WTC11 (cell line): ENCODE measurements around the gene NEK6. TPM values are rescaled to one million over a fixed set of nuclear protein-coding genes. Genes with fewer than 3 reads are reported as not detected.

Source experiments
- ATAC-seq: fragments of 200-7000 bp; cut with Tn5 transposase; 2 replicates; pipeline ENCODE4 v1.10.0; 2021; ENCODE audit warnings: mild to moderate bottlenecking, moderate library complexity
- CTCF ChIA-PET: fragments of 300-600 bp; sonication (Branson Sonifier 250); formaldehyde crosslinking; loops from one replicate; lab custom pipeline; 2021; ENCODE audit warnings: antibody characterized with exemption; lab: Charles Lee
- POLR2A ChIA-PET: fragments of 350-600 bp; sonication (Branson Sonifier 250); formaldehyde crosslinking; loops from one replicate; lab custom pipeline; 2021; ENCODE audit warnings: antibody characterized with exemption; lab: Charles Lee
- DNase-seq: peaks from one replicate; pipeline ENCODE4 v3.0.0; 2021; ENCODE audit warnings: low spot score
- H3K27ac Mint-ChIP-seq: 2 replicates; pipeline ENCODE4 v1.8.0; 2021; ENCODE audit warnings: mixed read lengths
- H3K27me3 Mint-ChIP-seq: 2 replicates; pipeline ENCODE4 v1.8.0; 2021; ENCODE audit warnings: low read depth, mild to moderate bottlenecking, moderate library complexity, mixed read lengths
- H3K36me3 Mint-ChIP-seq: 2 replicates; pipeline ENCODE4 v1.8.0; 2021; ENCODE audit warnings: mixed read lengths
- H3K4me1 Mint-ChIP-seq: 2 replicates; pipeline ENCODE4 v1.8.0; 2022; ENCODE audit warnings: mixed read lengths
- H3K4me3 Mint-ChIP-seq: 2 replicates; pipeline ENCODE4 v1.8.0; 2021; ENCODE audit warnings: mild to moderate bottlenecking, moderate library complexity, mixed read lengths
- H3K9me3 Mint-ChIP-seq: 2 replicates; pipeline ENCODE4 v1.8.0; 2021; ENCODE audit warnings: mixed read lengths
- ATF1 ChIP-seq: sonication (generic); formaldehyde crosslinking; IDR thresholded peaks from 2 replicates; pipeline ENCODE4 v1.8.1; 2023; ENCODE audit warnings: mild to moderate bottlenecking, moderate library complexity, missing genetic modification reagents
- ETV6 ChIP-seq: sonication (generic); formaldehyde crosslinking; IDR thresholded peaks from 2 replicates; pipeline ENCODE4 v1.8.1; 2022; ENCODE audit warnings: mild to moderate bottlenecking, missing genetic modification reagents
- GABPB1 ChIP-seq: sonication (generic); formaldehyde crosslinking; IDR thresholded peaks from 2 replicates; pipeline ENCODE4 v1.8.1; 2023; ENCODE audit warnings: mild to moderate bottlenecking, missing genetic modification reagents
- MYBL2 ChIP-seq: sonication (generic); formaldehyde crosslinking; IDR thresholded peaks from 2 replicates; pipeline ENCODE4 v1.8.1; 2023; ENCODE audit warnings: mild to moderate bottlenecking, moderate library complexity, missing genetic modification reagents
- NFATC4 ChIP-seq: fragments of 250-450 bp; sonication (Bioruptor Pico); IDR thresholded peaks from 2 replicates; pipeline ENCODE4 v1.9.0; 2021; ENCODE audit warnings: mild to moderate bottlenecking
- NFYB ChIP-seq: sonication (generic); formaldehyde crosslinking; conservative IDR thresholded peaks from 2 replicates; pipeline ENCODE4 v1.8.0; 2022; ENCODE audit warnings: low read depth, missing genetic modification reagents
- NR3C1 ChIP-seq: sonication (generic); formaldehyde crosslinking; conservative IDR thresholded peaks from 2 replicates; pipeline ENCODE4 v1.8.1; 2023; ENCODE audit warnings: low read depth, mild to moderate bottlenecking, missing genetic modification reagents
- OVOL2 ChIP-seq: fragments of 250-450 bp; sonication (Bioruptor Pico); IDR thresholded peaks from 2 replicates; pipeline ENCODE4 v1.9.0; 2021; ENCODE audit warnings: mild to moderate bottlenecking, borderline replicate concordance
- SMAD4 ChIP-seq: sonication (generic); formaldehyde crosslinking; IDR thresholded peaks from 2 replicates; pipeline ENCODE4 v1.8.0; 2022; ENCODE audit warnings: mild to moderate bottlenecking, missing genetic modification reagents
- SOX15 ChIP-seq: fragments of 250-450 bp; sonication (Bioruptor Pico); IDR thresholded peaks from 2 replicates; pipeline ENCODE4 v1.9.0; 2021; ENCODE audit warnings: mild to moderate bottlenecking
- TCF7 ChIP-seq: sonication (generic); formaldehyde crosslinking; IDR thresholded peaks from 2 replicates; pipeline ENCODE4 v1.8.0; 2022; ENCODE audit warnings: mild to moderate bottlenecking, low read depth, missing genetic modification reagents, moderate library complexity
- ZBTB21 ChIP-seq: sonication (generic); formaldehyde crosslinking; IDR thresholded peaks from 2 replicates; pipeline ENCODE4 v1.8.1; 2023; ENCODE audit warnings: mild to moderate bottlenecking, missing genetic modification reagents, borderline replicate concordance
- ZNF121 ChIP-seq: sonication (generic); formaldehyde crosslinking; IDR thresholded peaks from 2 replicates; pipeline ENCODE4 v1.8.0; 2023; ENCODE audit warnings: missing genetic modification reagents
- ZNF396 ChIP-seq: fragments of 250-450 bp; sonication (Bioruptor Pico); IDR thresholded peaks from 2 replicates; pipeline ENCODE4 v1.8.0; 2021; ENCODE audit warnings: mild to moderate bottlenecking, moderate library complexity, borderline replicate concordance
- total RNA-seq: library from RNA; stranded (reverse); gene quantifications from 3 replicates; pipeline ENCODE4 v1.2.3, GENCODE V29; 2021
- TF ChIP-seq, protein P1 (sequence below): sonication (generic); formaldehyde crosslinking; IDR thresholded peaks from 2 replicates; pipeline ENCODE4 v1.8.0; 2022; ENCODE audit warnings: mild to moderate bottlenecking, missing genetic modification reagents
- TF ChIP-seq, protein P2 (sequence below): sonication (generic); formaldehyde crosslinking; IDR thresholded peaks from 2 replicates; pipeline ENCODE4 v1.8.1; 2023; ENCODE audit warnings: mild to moderate bottlenecking, missing genetic modification reagents
- TF ChIP-seq, protein P3 (sequence below): sonication (generic); formaldehyde crosslinking; IDR thresholded peaks from 2 replicates; pipeline ENCODE4 v1.8.1; 2022; ENCODE audit warnings: low read depth, mild to moderate bottlenecking, moderate library complexity, missing genetic modification reagents, borderline replicate concordance
- TF ChIP-seq, protein P4 (sequence below): sonication (generic); formaldehyde crosslinking; IDR thresholded peaks from 2 replicates; pipeline ENCODE4 v1.8.0; 2022; ENCODE audit warnings: mild to moderate bottlenecking, missing genetic modification reagents
- TF ChIP-seq, protein P5 (sequence below): fragments of 250-450 bp; sonication (Bioruptor Pico); IDR thresholded peaks from 2 replicates; pipeline ENCODE4 v1.9.0; 2021; ENCODE audit warnings: moderate library complexity, mild to moderate bottlenecking, inconsistent platforms, borderline replicate concordance

NEK6 gene
- total RNA-seq, 1 experiment from 2014 or later, result 23.0 TPM

DNA sequence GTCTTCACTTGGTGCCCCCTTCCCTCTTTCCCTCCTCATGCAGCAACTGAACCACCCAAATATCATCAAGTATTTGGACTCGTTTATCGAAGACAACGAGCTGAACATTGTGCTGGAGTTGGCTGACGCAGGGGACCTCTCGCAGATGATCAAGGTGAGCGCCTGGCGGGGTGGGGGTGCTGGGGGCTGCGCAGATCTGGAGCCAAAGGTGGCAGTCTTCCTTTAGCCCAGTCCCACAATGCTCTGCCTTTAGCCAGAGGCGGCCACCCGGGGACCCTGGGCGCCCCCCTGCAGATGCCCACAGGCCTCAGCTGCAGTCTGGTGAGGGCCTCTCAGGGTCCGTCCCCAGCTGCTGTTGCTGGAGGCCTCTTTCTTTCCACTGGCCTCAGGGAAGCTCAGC, 63.7 kb downstream of the NEK6 start:
- Mint-ChIP-seq H3K36me3 (no peaks in the 10 kb centered on the region), H3K9me3 (no peaks in the 10 kb centered on the region), H3K4me1 (0 out of 2 replicates have a peak, but pooled peaks cover 3% of the 10 kb centered on the region), H3K27me3 (no peaks in the 10 kb centered on the region), H3K4me3 (no peak overlapping the region), H3K27ac (no peak overlapping the region)
- DNase-seq (no peak), ATAC-seq (no peak)
- CTCF ChIA-PET, result interaction anchor here (0.9 to 4.0 kb wide), 6 partner anchors 10 to 195 kb away, joined by 3 to 24 read pairs (median 6); no protein-coding TSS in a partner anchor
- TF ChIP-seq ATF1 (CRISPR knock-in tag) (no peak), SOX15 (CRISPR knock-in tag) (no peak), ETV6 (CRISPR knock-in tag) (no peak)
- POLR2A ChIA-PET, result no interaction called here

DNA sequence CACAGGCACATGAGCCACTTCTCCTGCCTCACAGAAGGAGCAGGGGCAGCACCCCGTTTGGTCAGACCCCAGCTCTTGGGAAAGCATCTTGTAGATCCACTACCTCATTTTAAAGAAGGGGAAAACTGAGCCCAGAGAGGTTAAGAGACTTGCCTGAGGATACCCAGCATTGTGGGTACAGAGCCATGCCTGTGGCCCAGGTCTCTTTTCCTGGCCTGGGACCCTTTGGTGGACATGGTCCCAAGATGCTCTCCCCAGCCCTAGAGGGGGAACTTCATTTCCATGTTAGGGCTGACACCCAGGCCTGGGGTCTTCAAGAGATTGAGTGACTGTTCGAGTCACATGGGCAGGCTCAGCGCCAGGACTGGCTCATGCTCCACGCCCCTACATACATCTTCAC, 64.2 kb downstream of the NEK6 start:
- DNase-seq, result no peak
- TF ChIP-seq NR3C1, result no peak
- no peak for TF ChIP-seq MYBL2 (CRISPR knock-in tag)
- TF ChIP-seq, protein P1, sequence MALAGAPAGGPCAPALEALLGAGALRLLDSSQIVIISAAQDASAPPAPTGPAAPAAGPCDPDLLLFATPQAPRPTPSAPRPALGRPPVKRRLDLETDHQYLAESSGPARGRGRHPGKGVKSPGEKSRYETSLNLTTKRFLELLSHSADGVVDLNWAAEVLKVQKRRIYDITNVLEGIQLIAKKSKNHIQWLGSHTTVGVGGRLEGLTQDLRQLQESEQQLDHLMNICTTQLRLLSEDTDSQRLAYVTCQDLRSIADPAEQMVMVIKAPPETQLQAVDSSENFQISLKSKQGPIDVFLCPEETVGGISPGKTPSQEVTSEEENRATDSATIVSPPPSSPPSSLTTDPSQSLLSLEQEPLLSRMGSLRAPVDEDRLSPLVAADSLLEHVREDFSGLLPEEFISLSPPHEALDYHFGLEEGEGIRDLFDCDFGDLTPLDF (CRISPR knock-in tag), result no peak
- no peak for TF ChIP-seq NFYB
- no peak for TF ChIP-seq ZNF396 (CRISPR knock-in tag)
- no peak for TF ChIP-seq OVOL2
- TF ChIP-seq SMAD4 (CRISPR knock-in tag), result no peak
- TF ChIP-seq, protein P2, sequence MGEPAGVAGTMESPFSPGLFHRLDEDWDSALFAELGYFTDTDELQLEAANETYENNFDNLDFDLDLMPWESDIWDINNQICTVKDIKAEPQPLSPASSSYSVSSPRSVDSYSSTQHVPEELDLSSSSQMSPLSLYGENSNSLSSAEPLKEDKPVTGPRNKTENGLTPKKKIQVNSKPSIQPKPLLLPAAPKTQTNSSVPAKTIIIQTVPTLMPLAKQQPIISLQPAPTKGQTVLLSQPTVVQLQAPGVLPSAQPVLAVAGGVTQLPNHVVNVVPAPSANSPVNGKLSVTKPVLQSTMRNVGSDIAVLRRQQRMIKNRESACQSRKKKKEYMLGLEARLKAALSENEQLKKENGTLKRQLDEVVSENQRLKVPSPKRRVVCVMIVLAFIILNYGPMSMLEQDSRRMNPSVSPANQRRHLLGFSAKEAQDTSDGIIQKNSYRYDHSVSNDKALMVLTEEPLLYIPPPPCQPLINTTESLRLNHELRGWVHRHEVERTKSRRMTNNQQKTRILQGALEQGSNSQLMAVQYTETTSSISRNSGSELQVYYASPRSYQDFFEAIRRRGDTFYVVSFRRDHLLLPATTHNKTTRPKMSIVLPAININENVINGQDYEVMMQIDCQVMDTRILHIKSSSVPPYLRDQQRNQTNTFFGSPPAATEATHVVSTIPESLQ, result no peak
- TF ChIP-seq, protein P3, sequence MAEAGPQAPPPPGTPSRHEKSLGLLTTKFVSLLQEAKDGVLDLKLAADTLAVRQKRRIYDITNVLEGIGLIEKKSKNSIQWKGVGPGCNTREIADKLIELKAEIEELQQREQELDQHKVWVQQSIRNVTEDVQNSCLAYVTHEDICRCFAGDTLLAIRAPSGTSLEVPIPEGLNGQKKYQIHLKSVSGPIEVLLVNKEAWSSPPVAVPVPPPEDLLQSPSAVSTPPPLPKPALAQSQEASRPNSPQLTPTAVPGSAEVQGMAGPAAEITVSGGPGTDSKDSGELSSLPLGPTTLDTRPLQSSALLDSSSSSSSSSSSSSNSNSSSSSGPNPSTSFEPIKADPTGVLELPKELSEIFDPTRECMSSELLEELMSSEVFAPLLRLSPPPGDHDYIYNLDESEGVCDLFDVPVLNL (CRISPR knock-in tag), result no peak
- TF ChIP-seq, protein P4, sequence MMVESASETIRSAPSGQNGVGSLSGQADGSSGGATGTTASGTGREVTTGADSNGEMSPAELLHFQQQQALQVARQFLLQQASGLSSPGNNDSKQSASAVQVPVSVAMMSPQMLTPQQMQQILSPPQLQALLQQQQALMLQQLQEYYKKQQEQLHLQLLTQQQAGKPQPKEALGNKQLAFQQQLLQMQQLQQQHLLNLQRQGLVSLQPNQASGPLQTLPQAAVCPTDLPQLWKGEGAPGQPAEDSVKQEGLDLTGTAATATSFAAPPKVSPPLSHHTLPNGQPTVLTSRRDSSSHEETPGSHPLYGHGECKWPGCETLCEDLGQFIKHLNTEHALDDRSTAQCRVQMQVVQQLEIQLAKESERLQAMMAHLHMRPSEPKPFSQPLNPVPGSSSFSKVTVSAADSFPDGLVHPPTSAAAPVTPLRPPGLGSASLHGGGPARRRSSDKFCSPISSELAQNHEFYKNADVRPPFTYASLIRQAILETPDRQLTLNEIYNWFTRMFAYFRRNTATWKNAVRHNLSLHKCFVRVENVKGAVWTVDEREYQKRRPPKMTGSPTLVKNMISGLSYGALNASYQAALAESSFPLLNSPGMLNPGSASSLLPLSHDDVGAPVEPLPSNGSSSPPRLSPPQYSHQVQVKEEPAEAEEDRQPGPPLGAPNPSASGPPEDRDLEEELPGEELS, result no peak
- TF ChIP-seq ZNF121 (CRISPR knock-in tag), result no peak
- no peak for TF ChIP-seq GABPB1 (CRISPR knock-in tag)
- TF ChIP-seq ZBTB21, result no peak
- TF ChIP-seq TCF7, result no peak
- TF ChIP-seq, protein P5, sequence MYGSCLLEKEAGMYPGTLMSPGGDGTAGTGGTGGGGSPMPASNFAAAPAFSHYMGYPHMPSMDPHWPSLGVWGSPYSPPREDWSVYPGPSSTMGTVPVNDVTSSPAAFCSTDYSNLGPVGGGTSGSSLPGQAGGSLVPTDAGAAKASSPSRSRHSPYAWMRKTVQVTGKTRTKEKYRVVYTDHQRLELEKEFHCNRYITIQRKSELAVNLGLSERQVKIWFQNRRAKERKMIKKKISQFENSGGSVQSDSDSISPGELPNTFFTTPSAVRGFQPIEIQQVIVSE (CRISPR knock-in tag), result no peak
- no peak for TF ChIP-seq NFATC4 (CRISPR knock-in tag)

More for the DNA sequence above, 64.2 kb downstream of the NEK6 start:
- no peaks in the 10 kb centered on the region for H3K36me3 Mint-ChIP-seq
- H3K4me1 Mint-ChIP-seq, result 0 out of 2 replicates have a peak, but pooled peaks cover 3% of the 10 kb centered on the region
- no peak overlapping the region for H3K4me3 Mint-ChIP-seq
- ATAC-seq, result no peak
- ChIA-PET POLR2A (no interaction called here), CTCF (interaction anchor here (0.9 kb wide), 1 partner anchor 11 kb away, joined by 3 read pairs; no protein-coding TSS in a partner anchor)
- H3K27ac Mint-ChIP-seq, result no peak overlapping the region
- H3K27me3 Mint-ChIP-seq, result no peaks in the 10 kb centered on the region
- H3K9me3 Mint-ChIP-seq, result no peaks in the 10 kb centered on the region
